ENCODE measurements around the gene PPP1R18. TPM values are rescaled to one million over a fixed set of nuclear protein-coding genes. Genes with fewer than 3 reads are reported as not detected.

PPP1R18 gene
- total RNA-seq, 2 experiments from 2014 or later: 65.2 to 106 TPM

DNA sequence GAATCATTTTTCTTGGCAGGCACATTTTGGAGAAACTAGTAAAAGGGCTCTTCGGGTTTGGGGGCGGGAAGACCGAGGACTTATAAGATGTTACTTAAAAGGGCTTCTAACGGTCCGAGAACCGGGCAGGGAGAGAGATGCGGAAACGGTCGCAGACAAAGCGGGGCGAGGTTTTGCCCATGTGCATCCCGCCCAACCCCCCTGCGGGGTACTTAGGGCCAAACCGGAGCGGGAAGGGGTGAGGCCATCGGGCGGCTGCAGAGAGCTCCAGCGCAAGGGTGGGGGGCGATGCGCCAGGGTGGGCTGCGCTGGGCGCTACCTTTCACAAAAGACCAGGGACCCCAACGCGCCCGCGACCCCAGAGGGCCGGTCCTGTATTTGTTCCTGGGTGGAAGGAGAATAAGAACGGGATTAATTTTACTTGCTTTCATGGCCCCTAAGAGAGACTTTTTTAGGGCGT, 34.3 kb upstream of the PPP1R18 start:
- Histone ChIP-seq H2AFZ (ENCODE audit: low read length) (no peak overlapping the region), H3K9me2 (ENCODE audit: insufficient read depth, low read length) (no peaks in the 10 kb centered on the region), H3K79me2 (ENCODE audit: insufficient read depth, low read depth, low read length) (peaks cover 88% of the 10 kb centered on the region), H3K4me3 (ENCODE audit: low read depth, low read length, poor library complexity, severe bottlenecking) (peak overlapping the region; percentile 91), H3K9me3 (ENCODE audit: low read length) (no peaks in the 10 kb centered on the region), H3K27ac (ENCODE audit: low read depth, low read length, poor library complexity, severe bottlenecking) (peak overlapping the region; percentile 97), H3K36me3 (ENCODE audit: insufficient read depth, low read length) (peaks cover 60% of the 10 kb centered on the region), H3K4me1 (ENCODE audit: insufficient read depth, low read length, poor library complexity, severe bottlenecking) (peaks cover 52% of the 10 kb centered on the region), H3K4me2 (ENCODE audit: low read length) (peak overlapping the region; percentile 66), H4K20me1 (ENCODE audit: insufficient read depth, low read length) (peaks cover 33% of the 10 kb centered on the region)
- DNase-seq (ENCODE audit: low spot score): peak; percentile 92
- TF ChIP-seq EZH2phosphoT487 (IDR thresholded peaks at IDR 0.05; ENCODE audit: borderline replicate concordance, low read depth, low read length): no peak
- TF ChIP-seq, protein P1, sequence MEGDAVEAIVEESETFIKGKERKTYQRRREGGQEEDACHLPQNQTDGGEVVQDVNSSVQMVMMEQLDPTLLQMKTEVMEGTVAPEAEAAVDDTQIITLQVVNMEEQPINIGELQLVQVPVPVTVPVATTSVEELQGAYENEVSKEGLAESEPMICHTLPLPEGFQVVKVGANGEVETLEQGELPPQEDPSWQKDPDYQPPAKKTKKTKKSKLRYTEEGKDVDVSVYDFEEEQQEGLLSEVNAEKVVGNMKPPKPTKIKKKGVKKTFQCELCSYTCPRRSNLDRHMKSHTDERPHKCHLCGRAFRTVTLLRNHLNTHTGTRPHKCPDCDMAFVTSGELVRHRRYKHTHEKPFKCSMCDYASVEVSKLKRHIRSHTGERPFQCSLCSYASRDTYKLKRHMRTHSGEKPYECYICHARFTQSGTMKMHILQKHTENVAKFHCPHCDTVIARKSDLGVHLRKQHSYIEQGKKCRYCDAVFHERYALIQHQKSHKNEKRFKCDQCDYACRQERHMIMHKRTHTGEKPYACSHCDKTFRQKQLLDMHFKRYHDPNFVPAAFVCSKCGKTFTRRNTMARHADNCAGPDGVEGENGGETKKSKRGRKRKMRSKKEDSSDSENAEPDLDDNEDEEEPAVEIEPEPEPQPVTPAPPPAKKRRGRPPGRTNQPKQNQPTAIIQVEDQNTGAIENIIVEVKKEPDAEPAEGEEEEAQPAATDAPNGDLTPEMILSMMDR (conservative IDR thresholded peaks at IDR 0.05; ENCODE audit: low read length): no peak
- BruUV-seq (replicated peaks): no TSS peak
- ChIA-PET POLR2A (interaction anchor here (0.6 to 6.0 kb wide), 9 partner anchors 10 to 105 kb away, joined by 3 to 71 read pairs (median 4); partner anchors contain the start of gene NRM), CTCF (ENCODE audit: unreplicated experiment) (interaction anchor here (0.6 to 2.0 kb wide), 2 partner anchors 10 to 31 kb away, joined by 3 to 7 read pairs; no protein-coding TSS in a partner anchor)
- intact Hi-C loops (cut with micrococcal nuclease; ENCODE audit: unreplicated experiment): loop anchor here (1.0 to 5.0 kb wide), 3 partner anchors 38 to 163 kb away; partner anchors contain the start of genes C6orf136, GNL1 and PRR3

DNA sequence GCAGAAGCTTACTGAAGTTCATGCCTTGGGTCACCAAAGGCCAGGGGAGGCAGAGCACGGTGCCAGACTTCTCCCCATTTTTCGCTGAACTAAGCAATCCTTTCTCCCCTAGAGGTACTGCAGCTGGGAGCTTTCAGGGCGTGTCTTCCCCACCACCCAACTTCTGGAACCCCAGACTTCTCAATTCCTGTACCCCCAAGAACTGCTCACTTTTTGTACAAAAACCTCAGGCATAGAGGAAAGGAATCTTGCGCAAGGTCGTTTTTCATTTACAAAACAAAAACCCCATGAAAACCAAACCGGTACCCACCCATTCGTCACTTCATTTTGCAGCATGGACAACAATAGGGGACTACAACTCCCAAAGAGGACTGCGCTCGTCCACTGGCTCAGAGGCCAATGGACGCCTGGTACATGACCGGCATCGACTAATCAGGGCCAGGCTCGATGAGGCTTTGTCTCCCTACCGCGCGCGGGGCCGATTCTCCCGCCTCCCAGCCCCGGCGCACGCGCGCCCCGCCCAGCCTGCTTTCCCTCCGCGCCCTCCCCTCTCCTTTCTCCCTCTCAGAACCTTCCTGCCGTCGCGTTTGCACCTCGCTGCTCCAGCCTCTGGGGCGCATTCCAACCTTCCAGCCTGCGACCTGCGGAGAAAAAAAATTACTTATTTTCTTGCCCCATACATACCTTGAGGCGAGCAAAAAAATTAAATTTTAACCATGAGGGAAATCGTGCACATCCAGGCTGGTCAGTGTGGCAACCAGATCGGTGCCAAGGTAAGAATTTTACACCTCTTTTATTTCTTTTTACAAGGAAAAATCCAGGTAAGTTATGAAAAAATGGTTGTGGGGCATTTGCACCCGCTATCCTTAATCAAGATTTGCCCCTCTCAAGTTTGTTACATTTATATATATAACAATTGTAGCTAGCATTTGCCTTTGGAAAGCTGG, 33.6 kb upstream of the PPP1R18 start, which contains the start of gene TUBB:
TUBB (plus strand) TSS at position 562 of the 947 bp plus-strand sequence; CDS start at position 717, 155 bp downstream.
- ChIA-PET CTCF (ENCODE audit: unreplicated experiment) (interaction anchor here (0.6 kb wide), 1 partner anchor 31 kb away, joined by 3 read pairs; no protein-coding TSS in a partner anchor), POLR2A (interaction anchor here (0.6 to 6.0 kb wide), 8 partner anchors 11 to 149 kb away, joined by 3 to 71 read pairs (median 6); partner anchors contain the start of genes ABCF1 and NRM)
- peaks cover 55% of the 10 kb centered on the region for H3K36me3 ChIP-seq (ENCODE audit: insufficient read depth, low read length)
- H3K79me2 ChIP-seq (ENCODE audit: insufficient read depth, low read depth, low read length): peaks cover 86% of the 10 kb centered on the region
- peak within 1 kb of the TSS; percentile 91 for H3K4me3 ChIP-seq (ENCODE audit: low read depth, low read length, poor library complexity, severe bottlenecking)
- H3K4me1 ChIP-seq (ENCODE audit: insufficient read depth, low read length, poor library complexity, severe bottlenecking): peaks cover 52% of the 10 kb centered on the region
- no peak within 1 kb of the TSS for H2AFZ ChIP-seq (ENCODE audit: low read length)
- no peaks in the 10 kb centered on the region for H3K9me3 ChIP-seq (ENCODE audit: low read length)
- intact Hi-C loops (cut with micrococcal nuclease; ENCODE audit: unreplicated experiment): loop anchor here (1.0 to 5.0 kb wide), 2 partner anchors 73 to 163 kb away; partner anchors contain the start of genes C6orf136, GNL1 and PRR3
- peak within 1 kb of the TSS; percentile 98 for H3K4me2 ChIP-seq (ENCODE audit: low read length)
- DNase-seq (ENCODE audit: low spot score): peak; percentile 98
- TF ChIP-seq, protein P1 (conservative IDR thresholded peaks at IDR 0.05; ENCODE audit: low read length): no peak; the same call in 1 of the 2 replicates
- TF ChIP-seq EZH2phosphoT487 (IDR thresholded peaks at IDR 0.05; ENCODE audit: borderline replicate concordance, low read depth, low read length): no peak
- peaks cover 26% of the 10 kb centered on the region for H4K20me1 ChIP-seq (ENCODE audit: insufficient read depth, low read length)
- BruUV-seq (replicated peaks): TSS peak; percentile 42
- H3K9me2 ChIP-seq (ENCODE audit: insufficient read depth, low read length): no peaks in the 10 kb centered on the region
- peak within 1 kb of the TSS; percentile 97 for H3K27ac ChIP-seq (ENCODE audit: low read depth, low read length, poor library complexity, severe bottlenecking)
